ENCODE data around the gene EDDM13.
"Not testable (repeated sequence)": the region's sequence is repeated elsewhere in the genome, so short reads cannot be mapped to it uniquely, and the experiment has no call there.

Gene EDDM13

GRCh38 chr19:56272161-56272798, at the start of gene EDDM13:
Gene EDDM13 (plus strand): TSS chr19:56272748. CDS start chr19:56272835, 87 bp downstream.
- no peak for DNase-seq

DNA sequence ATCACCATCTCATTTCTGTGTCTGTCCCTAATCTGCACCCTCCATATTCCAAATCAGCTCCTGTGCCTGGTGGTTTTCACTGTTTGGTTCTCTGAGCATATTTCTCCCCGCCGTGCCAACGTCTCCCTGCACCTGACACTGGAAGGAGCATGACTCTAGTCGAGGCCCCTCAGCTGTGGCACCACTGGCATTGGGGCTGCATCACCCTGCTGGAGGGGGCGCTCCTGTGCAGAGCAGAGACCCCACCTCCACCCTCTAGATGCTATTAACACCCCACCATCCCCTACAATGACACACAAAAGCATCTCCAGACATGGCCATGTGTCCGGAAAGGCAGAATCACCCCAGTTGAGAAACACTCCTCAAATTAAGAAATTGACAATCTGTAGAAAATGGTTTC, 49.6 kb upstream of the EDDM13 start:
- DNase-seq: no peak

DNA sequence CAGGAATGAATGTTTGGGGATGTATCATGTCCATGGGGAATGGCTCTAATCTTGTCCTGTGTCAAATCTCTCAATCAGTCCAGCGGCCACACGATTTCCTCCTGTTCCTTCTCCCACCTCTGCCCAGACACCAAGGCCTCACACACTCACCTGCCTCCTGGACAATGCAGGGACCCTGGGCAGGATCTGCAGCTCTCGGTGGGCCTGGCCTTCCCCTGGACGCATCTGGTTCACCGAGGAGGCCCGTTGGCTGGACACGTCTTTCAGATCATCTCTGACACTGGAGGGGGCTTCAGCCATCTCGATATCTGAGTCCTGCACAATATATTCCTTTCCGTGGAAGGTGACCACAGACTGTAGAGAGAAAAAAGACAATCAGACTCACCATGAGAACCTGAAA, 49.1 kb upstream of the EDDM13 start:
- no peak for DNase-seq

GRCh38 chr19:56245121-56245740, 27.3 kb upstream of the EDDM13 start:
- no peak for DNase-seq

GRCh38 chr19:56245764-56246163, 26.8 kb upstream of the EDDM13 start:
- DNase-seq: not testable (repeated sequence)

- DNase-seq: not testable (repeated sequence)
These were observed 23.7 kb upstream of the EDDM13 start for GRCh38 chr19:56248736-56249338.

- peak; percentile 8 for DNase-seq
These were observed 19.7 kb upstream of the EDDM13 start for GRCh38 chr19:56252699-56253422.

- DNase-seq: peak; percentile 65
These were observed 18.8 kb upstream of the EDDM13 start for GRCh38 chr19:56253737-56254136.

- DNase-seq: no peak
These were observed 14.3 kb upstream of the EDDM13 start for GRCh38 chr19:56258272-56258671.

GRCh38 chr19:56261145-56261544, 11.4 kb upstream of the EDDM13 start:
- no peak for DNase-seq

DNA sequence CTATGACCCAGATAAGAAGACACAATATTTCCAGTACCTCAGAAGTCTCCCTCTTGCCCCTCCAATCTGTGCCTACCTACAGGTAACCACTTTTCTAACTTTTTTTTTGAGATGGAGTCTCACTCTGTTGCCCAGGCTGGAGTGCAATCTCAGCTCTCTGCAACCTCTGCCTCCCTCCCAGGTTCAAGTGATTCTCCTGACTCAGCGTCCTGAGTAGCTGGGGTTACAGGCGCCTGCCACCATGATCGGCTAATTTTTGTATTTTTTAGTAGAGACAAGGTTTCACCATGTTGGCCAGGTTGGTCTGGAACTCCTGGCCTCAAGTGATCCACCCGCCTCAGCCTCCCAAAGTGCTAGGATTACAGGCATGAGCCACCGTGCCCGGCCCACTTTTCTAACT, 10.6 kb upstream of the EDDM13 start:
- not testable (repeated sequence) for DNase-seq

DNA sequence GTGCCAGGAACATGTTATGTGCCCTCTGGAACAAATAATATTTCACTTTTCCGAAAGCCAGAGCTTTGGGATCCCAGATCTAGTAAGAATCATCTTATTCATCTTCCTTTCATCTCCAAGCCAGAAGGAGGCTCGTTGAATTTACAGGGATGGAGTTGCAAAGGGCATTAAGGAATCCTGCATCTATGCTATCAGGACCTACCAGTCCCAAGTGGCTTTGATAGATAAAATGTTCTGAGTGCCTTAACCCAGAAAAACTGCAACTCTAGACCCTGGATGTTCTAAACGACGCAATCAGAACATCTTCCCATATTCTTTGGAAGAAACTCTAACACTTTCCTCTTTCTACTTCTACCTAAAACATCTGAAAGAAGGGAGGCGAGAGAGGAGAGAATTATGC, 9.2 kb upstream of the EDDM13 start:
- DNase-seq: no peak

DNA sequence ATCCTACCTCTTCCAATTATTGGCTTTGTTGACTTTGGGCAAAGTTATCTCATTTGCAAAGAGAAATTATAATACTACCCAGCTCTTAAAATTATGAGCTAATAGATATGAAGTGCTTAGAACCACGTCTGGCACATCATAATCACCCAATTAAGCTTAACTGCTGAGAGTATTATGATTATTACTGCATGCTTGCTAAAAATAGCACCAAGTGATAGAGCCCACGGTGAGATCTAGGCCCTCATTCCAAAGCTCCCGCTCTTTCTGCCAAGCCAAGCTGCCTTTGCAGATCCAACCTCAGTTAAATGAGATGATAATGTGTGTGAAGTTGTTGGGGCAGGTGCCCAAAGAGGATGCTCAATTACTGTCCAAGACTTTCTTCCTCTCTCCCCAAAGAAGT, 6.5 kb upstream of the EDDM13 start:
- DNase-seq: no peak

DNA sequence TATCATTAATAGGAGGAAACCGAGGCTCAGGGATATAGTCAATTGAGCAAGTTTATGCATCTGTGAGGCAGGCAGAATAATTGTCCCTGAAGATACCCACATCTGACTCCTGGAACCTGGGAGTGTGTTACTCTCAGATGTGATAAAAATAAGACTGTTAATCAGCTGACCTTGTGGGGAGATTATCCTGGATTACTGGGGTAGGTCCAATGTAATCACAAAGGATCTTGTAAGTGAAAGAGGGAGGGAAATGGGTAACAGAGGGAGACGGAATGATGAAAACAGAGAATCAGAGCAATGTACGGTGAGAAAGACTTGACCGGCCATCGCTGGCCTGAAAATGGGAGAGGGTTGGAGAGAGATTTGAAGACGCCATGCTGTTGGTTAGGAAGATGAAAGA, 3.2 kb upstream of the EDDM13 start:
- no peak for DNase-seq

DNA sequence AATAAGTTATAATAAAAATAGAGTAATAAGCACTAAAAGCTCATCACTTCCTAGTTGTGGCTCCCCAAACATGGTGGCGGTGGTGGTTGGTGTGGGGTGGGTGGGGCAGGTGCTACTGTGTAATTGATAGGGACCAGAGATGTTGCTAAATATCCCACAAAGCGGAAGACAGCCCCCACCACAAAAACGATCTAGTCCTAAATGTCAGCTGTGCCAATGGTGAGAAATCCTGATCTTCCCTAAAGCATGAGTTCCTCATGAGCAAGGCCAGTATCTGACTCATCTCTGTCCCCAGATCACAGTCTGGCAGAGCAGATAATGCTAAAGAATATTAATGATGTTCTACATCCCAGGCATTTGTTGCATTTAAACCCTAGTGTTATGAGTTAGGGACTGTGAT, 1.9 kb upstream of the EDDM13 start:
- no peak for DNase-seq

DNA sequence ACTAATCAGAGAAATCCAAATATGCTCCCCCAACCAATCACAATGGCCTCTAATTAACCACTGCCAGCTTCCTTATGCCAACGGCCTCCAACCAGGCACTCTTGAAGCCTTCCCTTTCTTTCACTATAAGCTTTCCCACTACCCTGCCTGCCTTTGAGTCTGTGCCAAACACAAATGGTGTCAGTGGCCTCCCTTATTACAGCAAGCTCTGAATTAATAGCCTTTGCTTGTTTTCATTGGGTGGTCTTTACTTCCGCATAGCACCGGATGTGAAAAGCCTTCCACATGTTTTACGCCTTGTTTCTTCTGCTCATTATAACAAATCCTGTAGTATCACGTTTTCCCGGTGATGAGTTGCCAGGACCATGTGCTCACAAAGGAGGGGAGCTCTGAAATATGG, 1.4 kb upstream of the EDDM13 start:
- DNase-seq: no peak

DNA sequence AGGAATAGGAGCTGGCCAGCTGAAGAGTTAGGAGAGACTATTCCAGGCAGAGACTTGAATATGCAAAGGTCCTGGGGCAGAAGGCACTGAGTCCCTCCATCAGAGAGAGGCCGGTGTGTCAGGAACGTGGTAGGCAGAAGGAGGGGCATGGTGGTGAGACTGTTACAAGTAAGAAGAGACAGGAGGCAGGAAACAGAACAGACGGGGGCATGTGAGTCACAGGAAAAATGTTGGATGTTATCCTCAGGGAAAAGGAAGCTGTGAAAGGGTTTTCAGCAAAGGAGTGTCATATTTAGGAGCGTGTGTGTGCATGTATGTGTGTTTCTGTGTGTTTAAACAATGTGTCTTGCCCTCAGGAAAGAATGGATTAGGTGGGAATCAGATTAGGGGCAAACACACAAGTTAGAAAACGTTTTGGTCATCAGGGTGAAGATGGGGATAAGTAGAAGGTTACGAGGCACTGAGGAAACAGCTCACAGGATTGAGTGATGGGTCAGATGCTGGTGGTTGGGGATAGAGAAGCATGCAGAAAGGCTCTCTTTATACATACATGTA, 1.1 kb downstream of the EDDM13 start:
- no peak for DNase-seq

GRCh38 chr19:56282809-56283208, 10.3 kb downstream of the EDDM13 start:
- no peak for DNase-seq

- DNase-seq: no peak
These were observed 12.2 kb downstream of the EDDM13 start for GRCh38 chr19:56284746-56285145.

GRCh38 chr19:56290104-56290503, 17.6 kb downstream of the EDDM13 start:
- DNase-seq: no peak

DNA sequence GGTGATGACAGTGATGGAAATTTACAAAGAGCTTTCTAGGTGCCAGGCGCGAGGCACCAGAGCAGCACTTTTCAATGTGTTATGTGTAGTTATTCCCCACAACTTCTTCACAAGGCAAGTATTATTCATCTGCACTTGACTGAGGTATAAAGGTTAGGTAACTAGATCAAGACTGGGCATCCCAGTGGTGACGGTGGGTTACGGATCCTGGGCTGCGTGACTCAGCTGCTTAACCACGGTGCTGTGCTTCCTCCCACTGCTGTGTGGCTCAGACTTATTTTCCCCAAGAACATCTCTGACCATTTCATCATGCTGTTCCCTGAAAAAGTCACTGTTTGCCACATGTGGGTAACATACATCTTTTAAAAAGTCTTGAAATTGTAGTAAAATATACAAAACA, 19.3 kb downstream of the EDDM13 start:
- no peak for DNase-seq

- DNase-seq: no peak
These were observed 22.0 kb downstream of the EDDM13 start for GRCh38 chr19:56294549-56294948.
